ENCODE measurements around the gene GNAZ. TPM values are rescaled to one million over a fixed set of nuclear protein-coding genes. Genes with fewer than 3 reads are reported as not detected.

The GNAZ gene
- total RNA-seq, 1 experiment from 2014 or later = 5.0 TPM

DNA sequence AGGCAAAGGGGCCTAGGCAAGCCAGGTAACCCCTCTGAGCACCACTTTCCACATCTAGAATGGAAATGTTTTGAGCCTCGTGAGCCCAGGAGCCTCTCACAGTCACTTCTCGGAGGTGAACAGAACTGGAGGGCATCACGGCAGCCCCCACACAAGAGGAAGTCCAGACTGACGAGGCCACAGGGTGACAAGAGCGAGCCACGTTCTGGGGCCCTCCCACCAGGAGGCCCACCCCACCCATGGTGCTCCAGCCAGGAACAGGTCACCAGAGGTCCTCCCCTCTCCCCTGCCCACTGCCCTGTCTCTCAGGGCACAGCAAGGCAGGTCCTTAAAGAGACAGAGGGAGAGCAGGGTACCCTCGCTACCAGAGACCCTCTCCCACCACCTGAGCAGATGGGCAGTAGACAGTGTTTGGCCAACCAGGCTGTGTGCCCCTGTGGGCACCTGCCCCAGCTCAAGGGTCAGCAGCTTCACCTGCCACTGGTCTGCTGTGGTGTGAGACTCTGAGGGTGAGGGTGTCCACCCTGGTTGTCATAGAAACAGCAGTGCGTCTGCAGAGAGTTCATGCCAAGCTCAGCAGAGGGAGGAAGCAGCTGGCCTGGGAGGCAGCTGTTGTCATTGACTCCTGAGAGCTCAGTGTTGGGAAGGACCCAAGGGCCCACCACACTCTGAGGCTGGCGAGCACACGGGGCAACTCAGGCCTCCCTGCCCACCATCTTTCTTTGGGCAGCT, 40.0 kb downstream of the GNAZ start:
- H3K9me3 Mint-ChIP-seq = no peaks in the 10 kb centered on the region
- Histone ChIP-seq H2BK120ac (ENCODE audit: low read depth, low read length, poor library complexity, severe bottlenecking) (no peak overlapping the region), H2BK5ac (ENCODE audit: insufficient read length, low read length) (no peak overlapping the region), H3K27ac (ENCODE audit: insufficient read length, low read depth, low read length) (no peak overlapping the region), H3K4ac (ENCODE audit: low read depth, low read length) (no peak overlapping the region), H3K9ac (ENCODE audit: extremely low read depth, insufficient read length, low read length) (no peak overlapping the region), H3K56ac (ENCODE audit: insufficient read length, low read depth, low read length) (no peak overlapping the region), H3K23me2 (ENCODE audit: insufficient read length, low read depth, low read length, poor library complexity, severe bottlenecking) (no peaks in the 10 kb centered on the region), H3K79me1 (ENCODE audit: insufficient read depth, low read depth, low read length, poor library complexity, severe bottlenecking) (no peaks in the 10 kb centered on the region), H3K4me1 (ENCODE audit: insufficient read depth, low read length) (no peaks in the 10 kb centered on the region), H3K14ac (ENCODE audit: insufficient read depth, low read length) (no peak overlapping the region; the same call in 1 of the 2 replicates), H3K23ac (ENCODE audit: insufficient read length, low read depth, low read length) (no peak overlapping the region), H3K79me2 (ENCODE audit: insufficient read depth, low read length) (no peaks in the 10 kb centered on the region), H3T11ph (ENCODE audit: low read length) (no peak overlapping the region), H4K91ac (ENCODE audit: insufficient read length, low read depth, low read length) (no peak overlapping the region), H3K27me3 (ENCODE audit: insufficient read depth, low read length) (no peaks in the 10 kb centered on the region), H4K5ac (ENCODE audit: insufficient read length, low read depth, low read length) (no peak overlapping the region), H4K20me1 (ENCODE audit: control insufficient read depth, insufficient read depth, insufficient read length) (no peaks in the 10 kb centered on the region), H2AFZ (ENCODE audit: low read length) (no peak overlapping the region), H4K8ac (replicated peaks; ENCODE audit: insufficient read length, low read depth, low read length) (no peak overlapping the region), H2BK12ac (ENCODE audit: insufficient read length, low read depth, low read length) (no peak overlapping the region), H2AK5ac (ENCODE audit: insufficient read length, low read length) (no peak overlapping the region), H2BK20ac (ENCODE audit: low read depth, low read length, poor library complexity, severe bottlenecking) (no peak overlapping the region), H3K9me3 (ENCODE audit: control insufficient read depth, low read depth, low read length) (no peaks in the 10 kb centered on the region), H3K18ac (ENCODE audit: insufficient read length, low read depth, low read length) (peak overlapping the region; percentile 18), H3K4me2 (ENCODE audit: insufficient read depth, insufficient read length, low read length) (no peak overlapping the region), H2BK15ac (ENCODE audit: low read depth, low read length) (no peak overlapping the region)
- peaks cover 4% of the 10 kb centered on the region in 2 experiments; a peak in 3 of 4 replicates for H3K4me1 Mint-ChIP-seq
- DNase-seq = no peak
- H3K27ac Mint-ChIP-seq = no peak overlapping the region; a peak in 1 of 7 replicates
- H3K4me3 Mint-ChIP-seq = no peak overlapping the region; a peak in 1 of 5 replicates
- peaks cover 30% of the 10 kb centered on the region for H3K27me3 Mint-ChIP-seq (ENCODE audit: low read depth)
- no peaks in the 10 kb centered on the region for H3K36me3 Mint-ChIP-seq (ENCODE audit: insufficient read depth in 1 of 3, low read depth in 3 of 3)
- TF ChIP-seq, protein P1, sequence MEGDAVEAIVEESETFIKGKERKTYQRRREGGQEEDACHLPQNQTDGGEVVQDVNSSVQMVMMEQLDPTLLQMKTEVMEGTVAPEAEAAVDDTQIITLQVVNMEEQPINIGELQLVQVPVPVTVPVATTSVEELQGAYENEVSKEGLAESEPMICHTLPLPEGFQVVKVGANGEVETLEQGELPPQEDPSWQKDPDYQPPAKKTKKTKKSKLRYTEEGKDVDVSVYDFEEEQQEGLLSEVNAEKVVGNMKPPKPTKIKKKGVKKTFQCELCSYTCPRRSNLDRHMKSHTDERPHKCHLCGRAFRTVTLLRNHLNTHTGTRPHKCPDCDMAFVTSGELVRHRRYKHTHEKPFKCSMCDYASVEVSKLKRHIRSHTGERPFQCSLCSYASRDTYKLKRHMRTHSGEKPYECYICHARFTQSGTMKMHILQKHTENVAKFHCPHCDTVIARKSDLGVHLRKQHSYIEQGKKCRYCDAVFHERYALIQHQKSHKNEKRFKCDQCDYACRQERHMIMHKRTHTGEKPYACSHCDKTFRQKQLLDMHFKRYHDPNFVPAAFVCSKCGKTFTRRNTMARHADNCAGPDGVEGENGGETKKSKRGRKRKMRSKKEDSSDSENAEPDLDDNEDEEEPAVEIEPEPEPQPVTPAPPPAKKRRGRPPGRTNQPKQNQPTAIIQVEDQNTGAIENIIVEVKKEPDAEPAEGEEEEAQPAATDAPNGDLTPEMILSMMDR (conservative IDR thresholded peaks at IDR 0.05) = no peak
- no CpG with 5 or more reads among the region's 10 CpGs for WGBS (ENCODE audit: extremely low coverage, insufficient read length, low lambda C conversion rate)
